Calu3 (cell line): ENCODE measurements around the gene KAZN. TPM values are rescaled to one million over a fixed set of nuclear protein-coding genes. Genes with fewer than 3 reads are reported as not detected.

ENCODE experiments used
- BruUV-seq: library from RNA; stranded (reverse); fragments of 400-500 nt; replicated peaks from 2 replicates; lab custom pipeline; 2021; lab: Mats Ljungman, UMichigan
- CTCF ChIA-PET: fragments of 300-600 bp; sonication (Branson Sonifier 250); formaldehyde crosslinking; loops from one replicate; lab custom pipeline; 2022; ENCODE audit warnings: antibody characterized with exemption; lab: Charles Lee
- DNase-seq: peaks from one replicate; pipeline ENCODE4 v3.0.0; 2022
- H3K27ac Mint-ChIP-seq: one replicate; pipeline ENCODE4 v1.8.0; 2022; ENCODE audit warnings: mixed read lengths; ENCODE audit not compliant: unreplicated experiment
- H3K27me3 Mint-ChIP-seq: one replicate; pipeline ENCODE4 v1.8.0; 2022; ENCODE audit warnings: mixed read lengths; ENCODE audit not compliant: unreplicated experiment
- H3K36me3 Mint-ChIP-seq: one replicate; pipeline ENCODE4 v1.8.0; 2022; ENCODE audit warnings: mild to moderate bottlenecking, moderate library complexity, mixed read lengths; ENCODE audit not compliant: insufficient read depth, unreplicated experiment
- H3K4me1 Mint-ChIP-seq: one replicate; pipeline ENCODE4 v1.8.0; 2022; ENCODE audit warnings: mild to moderate bottlenecking, low read depth, mixed read lengths; ENCODE audit not compliant: unreplicated experiment
- H3K4me3 Mint-ChIP-seq: one replicate; pipeline ENCODE4 v1.8.0; 2022; ENCODE audit warnings: mild to moderate bottlenecking, low read depth, moderate library complexity, mixed read lengths; ENCODE audit not compliant: unreplicated experiment
- H3K9me3 Mint-ChIP-seq: one replicate; pipeline ENCODE4 v1.8.0; 2022; ENCODE audit warnings: low read depth, mixed read lengths; ENCODE audit not compliant: unreplicated experiment
- intact Hi-C: fragments of 100-400 bp; cut with micrococcal nuclease; formaldehyde crosslinking; loops from one replicate; pipeline ENCODE4 v1.10.0; 2022; ENCODE audit not compliant: unreplicated experiment
- total RNA-seq: library from RNA; stranded (reverse); gene quantifications from 2 replicates; pipeline ENCODE4 v1.2.3, GENCODE V29; 2022
- TF ChIP-seq, protein P1 (sequence below): fragments of 200-600 bp; IDR thresholded peaks from one replicate; pipeline ENCODE4 v1.8.0; 2022; ENCODE audit warnings: antibody characterized with exemption; ENCODE audit not compliant: unreplicated experiment

The KAZN gene
- total RNA-seq, 1 experiment from 2014 or later, result 3.6 TPM

DNA sequence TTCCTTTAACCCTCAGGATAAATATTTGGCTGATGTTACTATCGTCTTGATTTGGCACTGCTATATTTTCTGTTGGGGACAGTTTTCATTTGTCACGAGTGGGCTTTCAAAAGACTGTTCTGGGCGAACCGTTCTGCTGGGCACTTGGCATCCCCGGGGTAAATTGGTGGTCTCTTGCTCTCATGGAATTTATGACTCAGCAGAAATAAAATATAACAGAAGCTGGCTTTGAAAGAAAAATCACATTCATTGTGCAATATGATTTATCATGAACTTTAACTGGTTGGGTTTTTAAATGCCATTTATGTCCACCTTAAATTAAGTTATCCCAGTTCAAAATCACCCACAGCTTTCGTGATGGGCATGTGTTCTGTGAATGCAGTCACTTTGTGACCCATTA, 147.3 kb downstream of the KAZN start:
- Mint-ChIP-seq H3K4me3 (no peak overlapping the region), H3K36me3 (no peaks in the 10 kb centered on the region), H3K9me3 (no peaks in the 10 kb centered on the region), H3K27me3 (peaks cover 6% of the 10 kb centered on the region), H3K27ac (no peak overlapping the region), H3K4me1 (no peaks in the 10 kb centered on the region)
- intact Hi-C loops, result no loop called here
- CTCF ChIA-PET, result no interaction called here
- BruUV-seq, result no TSS peak
- no peak for DNase-seq
- TF ChIP-seq, protein P1, sequence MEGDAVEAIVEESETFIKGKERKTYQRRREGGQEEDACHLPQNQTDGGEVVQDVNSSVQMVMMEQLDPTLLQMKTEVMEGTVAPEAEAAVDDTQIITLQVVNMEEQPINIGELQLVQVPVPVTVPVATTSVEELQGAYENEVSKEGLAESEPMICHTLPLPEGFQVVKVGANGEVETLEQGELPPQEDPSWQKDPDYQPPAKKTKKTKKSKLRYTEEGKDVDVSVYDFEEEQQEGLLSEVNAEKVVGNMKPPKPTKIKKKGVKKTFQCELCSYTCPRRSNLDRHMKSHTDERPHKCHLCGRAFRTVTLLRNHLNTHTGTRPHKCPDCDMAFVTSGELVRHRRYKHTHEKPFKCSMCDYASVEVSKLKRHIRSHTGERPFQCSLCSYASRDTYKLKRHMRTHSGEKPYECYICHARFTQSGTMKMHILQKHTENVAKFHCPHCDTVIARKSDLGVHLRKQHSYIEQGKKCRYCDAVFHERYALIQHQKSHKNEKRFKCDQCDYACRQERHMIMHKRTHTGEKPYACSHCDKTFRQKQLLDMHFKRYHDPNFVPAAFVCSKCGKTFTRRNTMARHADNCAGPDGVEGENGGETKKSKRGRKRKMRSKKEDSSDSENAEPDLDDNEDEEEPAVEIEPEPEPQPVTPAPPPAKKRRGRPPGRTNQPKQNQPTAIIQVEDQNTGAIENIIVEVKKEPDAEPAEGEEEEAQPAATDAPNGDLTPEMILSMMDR, result no peak

DNA sequence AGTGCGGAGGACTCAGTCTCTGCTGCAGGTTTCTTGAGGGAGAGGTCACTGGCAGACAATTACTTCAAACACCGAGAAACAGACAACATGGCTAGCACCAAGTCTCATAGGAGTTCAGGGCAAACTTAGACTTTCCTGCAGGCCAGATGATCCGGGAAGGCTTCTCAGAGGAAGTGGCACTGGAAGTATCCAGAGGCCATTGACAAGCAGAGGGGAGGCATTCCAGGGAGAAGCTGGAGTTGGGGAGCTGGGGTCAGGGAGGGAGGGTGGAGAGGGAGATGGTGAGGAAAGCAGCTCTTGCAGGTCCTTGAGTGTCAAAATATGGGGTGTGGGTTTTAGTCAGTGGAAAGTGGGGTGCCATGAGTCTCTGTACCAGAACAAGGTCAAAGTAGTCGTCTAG, 147.9 kb downstream of the KAZN start:
- Mint-ChIP-seq H3K9me3 (no peaks in the 10 kb centered on the region), H3K27ac (no peak overlapping the region), H3K4me1 (no peaks in the 10 kb centered on the region), H3K27me3 (no peaks in the 10 kb centered on the region), H3K36me3 (no peaks in the 10 kb centered on the region), H3K4me3 (no peak overlapping the region)
- no TSS peak for BruUV-seq
- intact Hi-C loops, result no loop called here
- CTCF ChIA-PET, result no interaction called here
- TF ChIP-seq, protein P1, result no peak
- DNase-seq, result no peak

DNA sequence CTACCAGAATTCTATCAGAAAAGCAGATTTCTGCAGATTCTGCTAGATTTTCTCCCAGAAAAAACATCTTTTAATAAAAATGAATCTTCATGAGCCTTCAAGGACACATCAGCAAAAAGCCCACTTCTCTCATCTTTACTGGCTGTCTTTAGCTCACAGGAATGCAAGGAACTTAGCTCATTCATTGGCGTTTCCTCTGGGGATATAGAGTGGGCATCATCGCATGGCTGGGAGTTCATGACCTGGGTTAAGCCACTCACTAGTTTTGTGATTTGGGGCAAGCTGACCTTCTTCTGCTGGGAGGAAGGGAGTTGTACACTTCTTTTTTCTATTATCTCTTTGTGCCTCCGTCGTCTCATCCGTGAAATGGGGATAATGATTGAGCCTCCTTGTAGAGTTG, 149.7 kb downstream of the KAZN start:
- no peaks in the 10 kb centered on the region for H3K9me3 Mint-ChIP-seq
- H3K4me1 Mint-ChIP-seq, result no peaks in the 10 kb centered on the region
- intact Hi-C loops, result no loop called here
- CTCF ChIA-PET, result no interaction called here
- H3K27ac Mint-ChIP-seq, result no peak overlapping the region
- DNase-seq, result no peak
- no TSS peak for BruUV-seq
- H3K36me3 Mint-ChIP-seq, result no peaks in the 10 kb centered on the region
- TF ChIP-seq, protein P1, result no peak
- H3K4me3 Mint-ChIP-seq, result no peak overlapping the region
- no peaks in the 10 kb centered on the region for H3K27me3 Mint-ChIP-seq

DNA sequence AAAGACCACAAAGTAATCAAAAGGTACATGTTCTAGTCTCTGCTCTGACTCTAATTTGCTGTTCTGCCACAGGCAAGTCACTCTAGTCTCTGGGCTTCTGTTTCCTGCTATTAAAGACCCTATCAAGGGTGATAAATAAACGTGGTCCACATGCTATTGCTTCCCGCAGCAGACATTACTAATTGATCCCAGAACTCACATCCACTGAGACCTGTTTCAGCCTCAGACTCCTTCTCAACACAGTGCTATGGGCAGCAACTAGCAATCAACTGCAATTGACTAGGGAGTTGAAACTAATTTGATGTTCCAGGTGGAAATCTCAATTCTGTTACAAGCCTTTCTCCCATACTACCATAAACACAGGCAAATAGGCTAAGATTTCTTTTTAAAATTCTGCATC, 150.5 kb downstream of the KAZN start:
- CTCF ChIA-PET, result interaction anchor here (0.6 kb wide), 1 partner anchor 101 kb away, joined by 4 read pairs; no protein-coding TSS in a partner anchor
- no peaks in the 10 kb centered on the region for H3K9me3 Mint-ChIP-seq
- BruUV-seq, result no TSS peak
- no peaks in the 10 kb centered on the region for H3K36me3 Mint-ChIP-seq
- no peaks in the 10 kb centered on the region for H3K4me1 Mint-ChIP-seq
- intact Hi-C loops, result no loop called here
- H3K4me3 Mint-ChIP-seq, result no peak overlapping the region
- DNase-seq, result no peak
- H3K27me3 Mint-ChIP-seq, result no peaks in the 10 kb centered on the region
- TF ChIP-seq, protein P1, result no peak
- H3K27ac Mint-ChIP-seq, result no peak overlapping the region
